Liver (tissue), 3 donors: ENCODE measurements around the gene KCNQ1.

Experiments
- CTCF ChIP-seq: fragments of 150-350 bp; IDR thresholded peaks from 2 replicates; pipeline ENCODE4 v1.5.1; 2017; ENCODE audit warnings: improper control_type of control experiment, low read depth, low read length; ENCODE audit not compliant: missing input control
- EGR1 ChIP-seq, 2 donors: IDR thresholded peaks; 2 replicates each; pipeline ENCODE4 v1.6.1; 2016 to 2018; ENCODE audit warnings: antibody characterized with exemption in 2 of 2, low read depth in 2 of 2
- HNF4A ChIP-seq, 2 donors: conservative IDR thresholded peaks; 2 replicates each; pipeline ENCODE4 v1.6.1; 2016; ENCODE audit warnings: antibody characterized with exemption in 2 of 2, mild to moderate bottlenecking in 2 of 2
- SP1 ChIP-seq: IDR thresholded peaks from 2 replicates; pipeline ENCODE4 v1.6.1; 2018; ENCODE audit warnings: antibody characterized with exemption, mild to moderate bottlenecking
- YY1 ChIP-seq: IDR thresholded peaks from 2 replicates; pipeline ENCODE4 v1.6.1; 2016; ENCODE audit warnings: antibody characterized with exemption, mild to moderate bottlenecking
- TF ChIP-seq, protein P1 (sequence below): IDR thresholded peaks from 2 replicates; pipeline ENCODE4 v1.6.1; 2016; ENCODE audit warnings: antibody characterized with exemption
- TF ChIP-seq, protein P2 (sequence below): IDR thresholded peaks from 2 replicates; pipeline ENCODE4 v1.6.1; 2016; ENCODE audit warnings: antibody characterized with exemption
- TF ChIP-seq, protein P3 (sequence below): IDR thresholded peaks from 2 replicates; pipeline ENCODE4 v1.6.1; 2016; ENCODE audit warnings: antibody characterized with exemption, mild to moderate bottlenecking
- donor health status: healthy.
- donor health status: healthy.

DNA sequence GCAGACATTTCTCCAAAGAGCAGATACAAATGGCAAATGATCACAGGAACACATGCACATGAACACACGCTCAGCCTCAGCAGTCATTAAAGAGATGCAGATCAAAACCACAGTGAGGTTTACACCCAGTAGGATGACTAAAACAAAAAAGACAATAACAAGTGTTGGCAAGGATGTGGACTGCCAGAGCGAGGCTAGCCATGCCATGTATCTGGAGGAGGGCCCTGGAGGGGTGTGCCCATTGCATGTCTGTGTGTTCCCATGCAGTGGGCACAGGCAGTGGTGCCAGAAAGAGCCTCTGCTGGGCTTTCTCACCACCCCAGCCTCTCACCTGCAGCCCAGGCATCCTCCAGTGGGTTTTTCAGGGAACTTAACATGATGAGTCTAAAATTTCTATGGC is 309.2 kb downstream of the KCNQ1 start:
- TF ChIP-seq HNF4A (conservative IDR thresholded peaks at IDR 0.05) (no peak), CTCF (no peak), SP1 (no peak), YY1 (no peak), EGR1 (IDR thresholded peaks at IDR 0.05; ENCODE audit: low read depth in 2 of 2) (no peak)
- TF ChIP-seq, protein P1, sequence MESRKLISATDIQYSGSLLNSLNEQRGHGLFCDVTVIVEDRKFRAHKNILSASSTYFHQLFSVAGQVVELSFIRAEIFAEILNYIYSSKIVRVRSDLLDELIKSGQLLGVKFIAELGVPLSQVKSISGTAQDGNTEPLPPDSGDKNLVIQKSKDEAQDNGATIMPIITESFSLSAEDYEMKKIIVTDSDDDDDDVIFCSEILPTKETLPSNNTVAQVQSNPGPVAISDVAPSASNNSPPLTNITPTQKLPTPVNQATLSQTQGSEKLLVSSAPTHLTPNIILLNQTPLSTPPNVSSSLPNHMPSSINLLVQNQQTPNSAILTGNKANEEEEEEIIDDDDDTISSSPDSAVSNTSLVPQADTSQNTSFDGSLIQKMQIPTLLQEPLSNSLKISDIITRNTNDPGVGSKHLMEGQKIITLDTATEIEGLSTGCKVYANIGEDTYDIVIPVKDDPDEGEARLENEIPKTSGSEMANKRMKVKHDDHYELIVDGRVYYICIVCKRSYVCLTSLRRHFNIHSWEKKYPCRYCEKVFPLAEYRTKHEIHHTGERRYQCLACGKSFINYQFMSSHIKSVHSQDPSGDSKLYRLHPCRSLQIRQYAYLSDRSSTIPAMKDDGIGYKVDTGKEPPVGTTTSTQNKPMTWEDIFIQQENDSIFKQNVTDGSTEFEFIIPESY: no peak
- TF ChIP-seq, protein P2, sequence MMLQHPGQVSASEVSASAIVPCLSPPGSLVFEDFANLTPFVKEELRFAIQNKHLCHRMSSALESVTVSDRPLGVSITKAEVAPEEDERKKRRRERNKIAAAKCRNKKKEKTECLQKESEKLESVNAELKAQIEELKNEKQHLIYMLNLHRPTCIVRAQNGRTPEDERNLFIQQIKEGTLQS: no peak
- TF ChIP-seq, protein P3, sequence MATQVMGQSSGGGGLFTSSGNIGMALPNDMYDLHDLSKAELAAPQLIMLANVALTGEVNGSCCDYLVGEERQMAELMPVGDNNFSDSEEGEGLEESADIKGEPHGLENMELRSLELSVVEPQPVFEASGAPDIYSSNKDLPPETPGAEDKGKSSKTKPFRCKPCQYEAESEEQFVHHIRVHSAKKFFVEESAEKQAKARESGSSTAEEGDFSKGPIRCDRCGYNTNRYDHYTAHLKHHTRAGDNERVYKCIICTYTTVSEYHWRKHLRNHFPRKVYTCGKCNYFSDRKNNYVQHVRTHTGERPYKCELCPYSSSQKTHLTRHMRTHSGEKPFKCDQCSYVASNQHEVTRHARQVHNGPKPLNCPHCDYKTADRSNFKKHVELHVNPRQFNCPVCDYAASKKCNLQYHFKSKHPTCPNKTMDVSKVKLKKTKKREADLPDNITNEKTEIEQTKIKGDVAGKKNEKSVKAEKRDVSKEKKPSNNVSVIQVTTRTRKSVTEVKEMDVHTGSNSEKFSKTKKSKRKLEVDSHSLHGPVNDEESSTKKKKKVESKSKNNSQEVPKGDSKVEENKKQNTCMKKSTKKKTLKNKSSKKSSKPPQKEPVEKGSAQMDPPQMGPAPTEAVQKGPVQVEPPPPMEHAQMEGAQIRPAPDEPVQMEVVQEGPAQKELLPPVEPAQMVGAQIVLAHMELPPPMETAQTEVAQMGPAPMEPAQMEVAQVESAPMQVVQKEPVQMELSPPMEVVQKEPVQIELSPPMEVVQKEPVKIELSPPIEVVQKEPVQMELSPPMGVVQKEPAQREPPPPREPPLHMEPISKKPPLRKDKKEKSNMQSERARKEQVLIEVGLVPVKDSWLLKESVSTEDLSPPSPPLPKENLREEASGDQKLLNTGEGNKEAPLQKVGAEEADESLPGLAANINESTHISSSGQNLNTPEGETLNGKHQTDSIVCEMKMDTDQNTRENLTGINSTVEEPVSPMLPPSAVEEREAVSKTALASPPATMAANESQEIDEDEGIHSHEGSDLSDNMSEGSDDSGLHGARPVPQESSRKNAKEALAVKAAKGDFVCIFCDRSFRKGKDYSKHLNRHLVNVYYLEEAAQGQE: no peak
